DOHH2 (cell line): ENCODE measurements around the gene MAPRE3.

Source experiments
- EZH2phosphoT487 ChIP-seq: fragments of 200-600 bp; sonication (generic); IDR thresholded peaks from 2 replicates; pipeline ENCODE4 v1.6.1; 2017; ENCODE audit warnings: borderline replicate concordance, mild to moderate bottlenecking, antibody characterized with exemption, low read length, moderate library complexity, mixed read lengths
- TF ChIP-seq, protein P1 (sequence below): fragments of 200-600 bp; sonication (generic); IDR thresholded peaks from one replicate; pipeline ENCODE4 v1.5.1; 2014; ENCODE audit warnings: antibody characterized with exemption, mild to moderate bottlenecking, low read depth, low read length; ENCODE audit not compliant: poor library complexity, severe bottlenecking

DNA sequence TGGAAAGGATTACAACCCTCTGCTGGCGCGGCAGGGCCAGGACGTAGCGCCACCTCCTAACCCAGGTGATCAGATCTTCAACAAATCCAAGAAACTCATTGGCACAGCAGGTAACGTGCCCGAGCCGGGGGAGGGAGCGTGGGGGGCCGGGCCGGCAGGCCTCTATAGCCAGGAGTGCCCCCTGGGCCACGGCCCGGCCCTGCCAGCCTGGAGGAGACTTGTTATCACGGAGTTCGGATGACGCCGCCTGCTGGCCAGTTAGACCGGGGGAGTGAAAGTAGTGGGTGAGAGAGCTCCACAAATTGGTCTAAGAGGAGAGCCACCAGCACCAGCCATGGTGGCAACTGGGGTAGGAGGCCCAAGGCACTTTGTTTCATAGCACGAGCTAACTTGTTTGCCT is 53.8 kb downstream of the MAPRE3 start:
- TF ChIP-seq, protein P1, sequence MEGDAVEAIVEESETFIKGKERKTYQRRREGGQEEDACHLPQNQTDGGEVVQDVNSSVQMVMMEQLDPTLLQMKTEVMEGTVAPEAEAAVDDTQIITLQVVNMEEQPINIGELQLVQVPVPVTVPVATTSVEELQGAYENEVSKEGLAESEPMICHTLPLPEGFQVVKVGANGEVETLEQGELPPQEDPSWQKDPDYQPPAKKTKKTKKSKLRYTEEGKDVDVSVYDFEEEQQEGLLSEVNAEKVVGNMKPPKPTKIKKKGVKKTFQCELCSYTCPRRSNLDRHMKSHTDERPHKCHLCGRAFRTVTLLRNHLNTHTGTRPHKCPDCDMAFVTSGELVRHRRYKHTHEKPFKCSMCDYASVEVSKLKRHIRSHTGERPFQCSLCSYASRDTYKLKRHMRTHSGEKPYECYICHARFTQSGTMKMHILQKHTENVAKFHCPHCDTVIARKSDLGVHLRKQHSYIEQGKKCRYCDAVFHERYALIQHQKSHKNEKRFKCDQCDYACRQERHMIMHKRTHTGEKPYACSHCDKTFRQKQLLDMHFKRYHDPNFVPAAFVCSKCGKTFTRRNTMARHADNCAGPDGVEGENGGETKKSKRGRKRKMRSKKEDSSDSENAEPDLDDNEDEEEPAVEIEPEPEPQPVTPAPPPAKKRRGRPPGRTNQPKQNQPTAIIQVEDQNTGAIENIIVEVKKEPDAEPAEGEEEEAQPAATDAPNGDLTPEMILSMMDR = no peak
- no peak for TF ChIP-seq EZH2phosphoT487
